Measurements from ENCODE around the gene ART4.

ART4 gene

GRCh38 chr12:14833952-14834351 is 9.4 kb downstream of the ART4 start:
- no peak for DNase-seq (ENCODE audit: low read depth in 1 of 2, low spot score in 1 of 2)
- Histone ChIP-seq H3K27me3 (ENCODE audit: insufficient read depth, poor library complexity, severe bottlenecking) (peaks cover 5% of the 10 kb centered on the region), H3K27ac (replicated peaks) (no peak overlapping the region), H3K4me3 (replicated peaks; ENCODE audit: insufficient read depth, low read length) (no peak overlapping the region)
- TF ChIP-seq SPI1 (IDR thresholded peaks at IDR 0.05; ENCODE audit: borderline replicate concordance, low read depth): no peak
- TF ChIP-seq POLR2AphosphoS5 (IDR thresholded peaks at IDR 0.05; ENCODE audit: low read depth): no peak
- TF ChIP-seq, protein P1, sequence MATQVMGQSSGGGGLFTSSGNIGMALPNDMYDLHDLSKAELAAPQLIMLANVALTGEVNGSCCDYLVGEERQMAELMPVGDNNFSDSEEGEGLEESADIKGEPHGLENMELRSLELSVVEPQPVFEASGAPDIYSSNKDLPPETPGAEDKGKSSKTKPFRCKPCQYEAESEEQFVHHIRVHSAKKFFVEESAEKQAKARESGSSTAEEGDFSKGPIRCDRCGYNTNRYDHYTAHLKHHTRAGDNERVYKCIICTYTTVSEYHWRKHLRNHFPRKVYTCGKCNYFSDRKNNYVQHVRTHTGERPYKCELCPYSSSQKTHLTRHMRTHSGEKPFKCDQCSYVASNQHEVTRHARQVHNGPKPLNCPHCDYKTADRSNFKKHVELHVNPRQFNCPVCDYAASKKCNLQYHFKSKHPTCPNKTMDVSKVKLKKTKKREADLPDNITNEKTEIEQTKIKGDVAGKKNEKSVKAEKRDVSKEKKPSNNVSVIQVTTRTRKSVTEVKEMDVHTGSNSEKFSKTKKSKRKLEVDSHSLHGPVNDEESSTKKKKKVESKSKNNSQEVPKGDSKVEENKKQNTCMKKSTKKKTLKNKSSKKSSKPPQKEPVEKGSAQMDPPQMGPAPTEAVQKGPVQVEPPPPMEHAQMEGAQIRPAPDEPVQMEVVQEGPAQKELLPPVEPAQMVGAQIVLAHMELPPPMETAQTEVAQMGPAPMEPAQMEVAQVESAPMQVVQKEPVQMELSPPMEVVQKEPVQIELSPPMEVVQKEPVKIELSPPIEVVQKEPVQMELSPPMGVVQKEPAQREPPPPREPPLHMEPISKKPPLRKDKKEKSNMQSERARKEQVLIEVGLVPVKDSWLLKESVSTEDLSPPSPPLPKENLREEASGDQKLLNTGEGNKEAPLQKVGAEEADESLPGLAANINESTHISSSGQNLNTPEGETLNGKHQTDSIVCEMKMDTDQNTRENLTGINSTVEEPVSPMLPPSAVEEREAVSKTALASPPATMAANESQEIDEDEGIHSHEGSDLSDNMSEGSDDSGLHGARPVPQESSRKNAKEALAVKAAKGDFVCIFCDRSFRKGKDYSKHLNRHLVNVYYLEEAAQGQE (IDR thresholded peaks at IDR 0.05; ENCODE audit: insufficient replicate concordance, low read depth): no peak
- TF ChIP-seq GABPA (IDR thresholded peaks at IDR 0.05; ENCODE audit: low read depth): no peak
- TF ChIP-seq CTCF (IDR thresholded peaks at IDR 0.05; ENCODE audit: insufficient read depth, low read length): no peak

DNA sequence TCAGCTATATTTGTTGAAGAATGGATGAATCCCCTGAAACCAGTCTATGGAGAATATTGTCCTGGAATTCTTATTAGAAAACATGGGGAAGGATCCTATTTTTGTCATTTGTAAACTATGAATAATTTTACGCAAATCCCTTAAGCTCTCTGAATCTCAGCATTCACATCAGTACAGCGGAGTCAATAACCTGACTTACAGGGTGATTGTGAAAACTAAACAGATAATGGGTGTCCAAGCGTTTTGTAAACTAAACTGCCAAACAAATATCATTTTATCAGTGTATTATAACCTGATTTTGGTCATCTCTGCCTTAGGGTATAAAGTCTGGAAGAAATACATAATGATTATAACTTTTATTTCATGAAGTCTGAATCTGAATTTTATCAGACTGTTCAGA is 10.0 kb downstream of the ART4 start:
- DNase-seq (ENCODE audit: low read depth in 1 of 2, low spot score in 1 of 2): no peak
- H3K27ac ChIP-seq (replicated peaks): no peak overlapping the region
- no peak overlapping the region for H3K4me3 ChIP-seq (replicated peaks; ENCODE audit: insufficient read depth, low read length)
- H3K27me3 ChIP-seq (ENCODE audit: insufficient read depth, poor library complexity, severe bottlenecking): peaks cover 5% of the 10 kb centered on the region
- TF ChIP-seq SPI1 (IDR thresholded peaks at IDR 0.05; ENCODE audit: borderline replicate concordance, low read depth): no peak
- TF ChIP-seq, protein P1 (IDR thresholded peaks at IDR 0.05; ENCODE audit: insufficient replicate concordance, low read depth): no peak
- TF ChIP-seq GABPA (IDR thresholded peaks at IDR 0.05; ENCODE audit: low read depth): no peak
- no peak for TF ChIP-seq POLR2AphosphoS5 (IDR thresholded peaks at IDR 0.05; ENCODE audit: low read depth)
- no peak for TF ChIP-seq CTCF (IDR thresholded peaks at IDR 0.05; ENCODE audit: insufficient read depth, low read length)

DNA sequence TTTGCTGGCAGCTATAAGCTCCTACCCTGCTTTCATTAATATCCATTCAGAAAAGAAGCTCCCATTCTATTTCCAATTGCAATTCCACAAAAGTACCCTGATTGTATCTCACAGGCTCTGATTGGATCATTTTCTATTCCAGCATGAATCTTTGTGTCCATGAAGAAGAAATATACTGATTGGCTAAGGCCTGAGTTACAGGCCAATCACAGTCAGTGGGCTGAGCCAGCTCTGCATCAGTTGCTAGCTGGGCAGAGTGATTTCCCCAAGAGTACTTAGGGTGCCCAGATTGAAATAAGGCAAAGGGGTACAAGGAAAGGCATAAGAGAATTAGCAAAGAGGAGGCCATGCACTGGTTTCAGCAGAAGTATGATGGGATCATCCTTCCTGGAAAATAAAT is 14.4 kb downstream of the ART4 start:
- DNase-seq (ENCODE audit: low read depth in 1 of 2, low spot score in 1 of 2): no peak
- H3K27ac ChIP-seq (replicated peaks): no peak overlapping the region
- no peak for TF ChIP-seq GABPA (IDR thresholded peaks at IDR 0.05; ENCODE audit: low read depth)
- TF ChIP-seq SPI1 (IDR thresholded peaks at IDR 0.05; ENCODE audit: borderline replicate concordance, low read depth): no peak
- no peak for TF ChIP-seq CTCF (IDR thresholded peaks at IDR 0.05; ENCODE audit: insufficient read depth, low read length)
- no peak for TF ChIP-seq POLR2AphosphoS5 (IDR thresholded peaks at IDR 0.05; ENCODE audit: low read depth)
- TF ChIP-seq, protein P1 (IDR thresholded peaks at IDR 0.05; ENCODE audit: insufficient replicate concordance, low read depth): no peak
- no peak overlapping the region for H3K4me3 ChIP-seq (replicated peaks; ENCODE audit: insufficient read depth, low read length)
- peaks cover 5% of the 10 kb centered on the region for H3K27me3 ChIP-seq (ENCODE audit: insufficient read depth, poor library complexity, severe bottlenecking)
